ENCODE results near the gene RAB21.
A peak's percentile ranks its signal among the peaks of the same experiment; 100 is the strongest.
"Not testable (repeated sequence)": the region's sequence is repeated elsewhere in the genome, so short reads cannot be mapped to it uniquely, and the experiment has no call there.

The RAB21 gene

GRCh38 chr12:71755146-71755892 lies 656 bp downstream of the RAB21 start:
- DNase-seq = peak; percentile 75 to 76

- DNase-seq = no peak
Observed at GRCh38 chr12:71756054-71756690, 1.5 kb downstream of the RAB21 start.

- DNase-seq = no peak
Observed at GRCh38 chr12:71759941-71760340, 5.3 kb downstream of the RAB21 start.

GRCh38 chr12:71760471-71760870 lies 5.8 kb downstream of the RAB21 start:
- no peak for DNase-seq

GRCh38 chr12:71761354-71761753 lies 6.7 kb downstream of the RAB21 start:
- not testable (repeated sequence) for DNase-seq

- no peak for DNase-seq
Observed at GRCh38 chr12:71763677-71764379, 9.2 kb downstream of the RAB21 start.

GRCh38 chr12:71764587-71765321 lies 10.1 kb downstream of the RAB21 start:
- no peak for DNase-seq

GRCh38 chr12:71766202-71766601 lies 11.5 kb downstream of the RAB21 start:
- DNase-seq = no peak

GRCh38 chr12:71767183-71767582 lies 12.5 kb downstream of the RAB21 start:
- no peak for DNase-seq

- DNase-seq = no peak
Observed at GRCh38 chr12:71768900-71769299, 14.2 kb downstream of the RAB21 start.

GRCh38 chr12:71771069-71771468 lies 16.4 kb downstream of the RAB21 start:
- no peak for DNase-seq

GRCh38 chr12:71772735-71773134 lies 18.1 kb downstream of the RAB21 start:
- DNase-seq = no peak

GRCh38 chr12:71780237-71780822 lies 25.7 kb downstream of the RAB21 start:
- peak; percentile 36 to 43 for DNase-seq

GRCh38 chr12:71782017-71782416 lies 27.4 kb downstream of the RAB21 start:
- DNase-seq = no peak

- no peak for DNase-seq
Observed at GRCh38 chr12:71786829-71787228, 32.2 kb downstream of the RAB21 start.

- DNase-seq = no peak
Observed at GRCh38 chr12:71787580-71787979, 32.9 kb downstream of the RAB21 start.

GRCh38 chr12:71790331-71790730 lies 35.7 kb downstream of the RAB21 start:
- DNase-seq = no peak

GRCh38 chr12:71791473-71792150 lies 36.9 kb downstream of the RAB21 start:
- DNase-seq = no peak

GRCh38 chr12:71792599-71792998 lies 37.9 kb downstream of the RAB21 start:
- no peak for DNase-seq

- DNase-seq = no peak
Observed at GRCh38 chr12:71795901-71796300, 41.2 kb downstream of the RAB21 start.

GRCh38 chr12:71797531-71797930 lies 42.9 kb downstream of the RAB21 start:
- DNase-seq = no peak

- no peak for DNase-seq
Observed at GRCh38 chr12:71799106-71799505, 44.4 kb downstream of the RAB21 start.

Data from activated T-cell treated with anti-CD3 and anti-CD28 coated beads, Interleukin-2, amount 50 U/mL, for 48 hours (primary cell).